Gastrocnemius medialis (tissue), 4 donors: Measurements from ENCODE around the gene ZNF740.

ENCODE experiments used
- CTCF ChIP-seq, 5 experiments: fragments of 450-650 bp in 3 of 5; fragments of 200-600 bp in 2 of 5; sonication (generic) in 2 of 5; IDR thresholded peaks in 4 of 5; conservative IDR thresholded peaks in 1 of 5; 1 replicate in 4 of 5; 2 replicates in 1 of 5; pipeline ENCODE4 v1.5.1; 2016 to 2019; ENCODE audit warnings: antibody characterized with exemption in 5 of 5, mild to moderate bottlenecking in 3 of 5, moderate library complexity in 3 of 5
- POLR2A ChIP-seq, 2 donors: fragments of 450-650 bp; IDR thresholded peaks; one replicate each; pipeline ENCODE4 v1.6.1; 2017; ENCODE audit warnings: antibody characterized with exemption in 2 of 2, mild to moderate bottlenecking in 2 of 2, moderate library complexity in 2 of 2

DNA sequence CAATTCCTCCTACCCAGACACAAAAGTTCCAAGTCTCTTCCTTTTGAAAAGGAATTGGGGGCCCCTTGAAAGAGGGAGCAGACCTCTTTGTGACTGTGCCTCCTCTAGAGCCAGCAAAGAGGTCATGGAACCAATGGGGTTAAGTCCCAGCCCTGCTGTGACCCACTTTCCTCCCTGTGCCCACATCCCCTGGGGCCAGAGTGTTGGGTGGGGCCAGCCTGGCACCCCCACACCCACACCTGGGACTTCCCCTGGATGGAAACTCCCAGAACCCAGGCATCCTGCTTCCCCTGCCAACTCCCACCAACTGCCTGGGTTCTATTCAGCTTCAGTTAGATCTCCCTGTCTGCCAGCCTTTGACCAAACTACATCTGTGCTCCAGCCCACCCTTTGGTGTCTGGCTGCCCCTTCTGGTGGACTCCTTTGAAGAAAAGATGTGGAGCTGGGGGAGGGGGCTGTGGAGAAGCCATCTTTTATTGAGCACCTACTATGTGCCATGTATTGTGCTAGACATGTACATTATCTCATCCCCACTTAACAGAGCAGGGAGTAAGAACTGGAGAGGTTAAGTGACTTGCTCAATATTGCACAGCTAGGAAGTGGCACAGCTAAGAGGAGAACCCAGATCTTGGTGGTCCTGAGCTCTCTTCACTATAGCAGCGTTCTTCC lies 56.1 kb downstream of the ZNF740 start:
- TF ChIP-seq CTCF (IDR thresholded peaks at IDR 0.05 in 4 of 5, conservative IDR thresholded peaks at IDR 0.05 in 1 of 5) (no peak), POLR2A (IDR thresholded peaks at IDR 0.05) (no peak)
